Measurements from ENCODE around the gene TNRC6B. TPM values are rescaled to one million over a fixed set of nuclear protein-coding genes. Genes with fewer than 3 reads are reported as not detected.

TNRC6B gene
- total RNA-seq, 1 donor from 2014 or later: 38.2 TPM

DNA sequence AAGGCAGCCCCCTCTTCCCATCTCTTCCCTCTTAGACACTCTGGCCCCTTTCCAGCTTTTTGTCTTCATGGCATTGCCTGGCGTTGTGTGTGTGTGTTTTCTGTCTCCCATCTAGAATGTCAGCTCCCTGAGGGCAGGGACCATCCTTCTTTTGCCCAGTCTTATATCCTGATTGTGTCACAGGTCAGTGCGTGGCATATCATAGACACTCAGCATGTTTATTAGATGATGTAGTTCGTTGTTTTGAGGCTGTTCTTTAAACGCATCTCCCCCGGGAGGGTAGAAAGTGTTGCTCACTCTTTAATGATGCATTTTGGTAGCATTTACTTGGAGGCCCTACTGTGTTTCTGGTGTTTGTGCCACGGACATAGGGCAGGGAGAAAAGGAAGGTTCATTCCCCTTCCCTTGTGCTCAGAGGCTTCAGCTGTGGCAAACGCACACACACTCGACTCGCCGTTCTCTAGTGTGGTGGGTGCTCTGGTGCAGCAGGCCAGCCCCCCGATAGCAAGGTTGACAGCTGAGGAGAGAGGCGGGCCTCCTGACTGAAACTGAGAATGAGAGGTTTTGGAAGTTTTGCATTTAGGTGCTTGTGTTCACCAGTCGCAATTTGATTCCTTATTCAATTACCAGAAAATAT lies 60.2 kb downstream of the TNRC6B start:
- no peak for DNase-seq (ENCODE audit: extremely low read depth, low read depth, low spot score)

DNA sequence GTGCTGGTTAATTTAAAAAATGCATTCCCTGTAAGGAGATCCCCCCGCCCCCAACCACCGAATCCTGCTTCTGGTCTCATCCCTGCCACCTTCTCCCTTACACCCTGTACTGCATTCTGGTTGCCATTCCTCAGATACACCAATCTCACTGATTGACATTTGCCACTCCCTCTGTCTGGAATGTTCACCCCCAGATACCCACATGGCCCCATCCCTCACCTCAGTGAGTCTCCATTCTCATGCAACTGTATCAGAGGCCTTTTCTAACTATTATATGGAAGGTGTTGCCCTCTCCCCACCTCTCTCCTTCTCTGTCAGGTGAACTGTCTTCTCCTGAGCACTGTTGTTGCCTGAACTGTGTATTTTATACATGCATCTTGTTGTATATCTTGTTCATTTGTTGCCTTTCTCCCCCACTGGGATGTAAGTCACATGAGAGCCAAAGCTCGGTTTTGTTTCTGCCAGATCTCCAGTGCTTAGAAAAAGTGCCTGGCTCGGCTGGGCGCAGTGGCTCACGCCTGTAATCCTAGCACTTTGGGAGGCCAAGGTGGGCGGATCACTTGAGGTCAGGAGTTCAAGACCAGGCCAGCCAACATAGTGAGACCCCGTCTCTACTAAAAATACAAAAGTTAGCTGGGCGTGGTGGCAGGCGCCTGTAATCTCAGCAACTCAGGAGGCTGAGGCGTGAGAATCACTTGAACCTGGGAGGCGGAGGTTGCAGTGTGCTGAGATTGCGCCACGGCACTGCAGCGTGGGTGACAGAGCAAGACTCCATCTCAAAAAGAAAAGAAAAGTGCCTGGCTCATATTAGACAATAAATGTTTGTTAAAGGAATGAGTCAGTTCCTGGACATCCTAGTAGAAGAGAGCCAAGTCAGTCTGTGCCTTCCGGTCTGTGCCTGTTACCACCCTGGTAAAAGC lies 61.0 kb downstream of the TNRC6B start:
- DNase-seq (ENCODE audit: extremely low read depth, low read depth, low spot score): no peak

DNA sequence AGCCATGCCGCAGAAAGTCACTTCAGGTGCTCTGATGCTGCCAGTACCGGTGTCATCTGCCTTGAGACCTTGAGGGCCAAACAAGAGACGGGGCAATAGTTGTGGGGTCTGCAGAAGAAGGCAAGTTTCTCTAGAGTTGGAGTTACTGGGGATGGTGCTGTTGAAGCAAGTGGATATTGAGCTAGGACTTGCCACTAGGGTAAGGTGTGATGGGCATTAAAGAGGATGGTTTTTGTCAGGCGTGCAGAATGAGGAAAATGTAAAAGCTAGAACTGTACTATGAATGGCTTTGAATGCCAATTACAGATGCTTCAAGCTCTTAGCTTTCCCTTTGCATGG lies 61.6 kb downstream of the TNRC6B start:
- no peak for DNase-seq (ENCODE audit: extremely low read depth, low read depth, low spot score)

DNA sequence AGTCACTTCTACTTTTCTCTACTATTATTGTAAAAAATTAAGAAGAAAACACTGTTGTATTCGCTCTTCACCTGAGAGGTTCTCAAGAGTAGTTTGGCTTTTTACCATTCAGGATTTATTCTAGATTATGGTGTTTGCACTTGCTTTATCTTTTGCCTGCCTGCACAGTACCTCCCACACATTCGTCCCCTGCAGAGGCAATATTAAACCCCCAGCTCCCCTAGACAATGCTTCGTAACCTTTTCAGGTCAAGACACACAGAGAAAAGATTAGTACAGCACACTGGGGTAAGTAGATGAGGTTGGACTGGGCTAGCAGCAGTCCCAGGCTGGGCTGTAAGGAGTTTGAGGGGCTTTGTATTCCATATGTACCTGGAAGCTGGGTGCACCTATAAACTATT lies 62.4 kb downstream of the TNRC6B start:
- no peak for DNase-seq (ENCODE audit: extremely low read depth, low read depth, low spot score)

DNA sequence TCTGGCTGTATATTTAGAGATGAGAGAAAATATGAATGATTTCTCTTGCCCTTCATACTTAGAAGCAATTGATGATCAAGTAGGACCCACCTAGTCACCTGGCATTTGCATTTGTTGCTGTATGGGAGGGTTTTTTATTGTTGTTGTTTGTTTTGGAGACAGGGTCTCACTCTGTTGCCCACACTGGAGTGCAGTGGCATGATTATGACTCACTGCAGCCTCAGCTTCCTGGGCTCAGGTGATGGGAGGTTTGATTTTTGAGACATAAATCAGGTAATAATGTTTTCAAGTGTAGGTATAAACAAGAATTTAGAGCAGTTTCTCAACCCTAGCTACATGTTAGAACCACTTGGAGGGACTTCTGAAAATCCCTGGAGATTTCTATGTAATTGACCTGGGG lies 63.0 kb downstream of the TNRC6B start:
- DNase-seq (ENCODE audit: extremely low read depth, low read depth, low spot score): no peak

DNA sequence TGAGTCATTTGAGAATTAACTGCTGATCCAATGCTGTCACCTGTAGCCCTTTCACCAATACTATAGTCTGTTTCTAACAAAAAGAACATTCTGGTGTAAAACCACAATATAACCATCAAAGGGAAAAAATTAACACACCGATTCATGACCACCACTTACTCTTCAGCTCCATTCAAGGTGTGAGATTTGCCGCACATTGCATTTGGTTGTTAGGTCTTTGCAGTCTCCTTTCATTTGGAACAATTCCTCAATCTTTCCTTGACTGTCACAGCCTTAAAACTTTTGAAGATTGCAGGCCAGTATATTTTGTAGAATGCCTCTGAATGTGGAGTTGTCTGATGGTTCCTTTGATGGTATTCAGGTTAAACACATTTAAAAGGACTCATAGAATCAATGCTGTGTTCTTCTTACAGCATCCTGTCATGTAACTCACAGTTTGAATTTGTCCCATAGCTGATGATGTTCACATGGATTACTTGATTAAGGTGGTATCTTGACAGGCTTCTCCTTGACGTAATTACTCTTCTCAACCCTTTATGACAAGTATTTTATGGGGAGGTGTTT lies 63.6 kb downstream of the TNRC6B start:
- DNase-seq (ENCODE audit: extremely low read depth, low read depth, low spot score): no peak

DNA sequence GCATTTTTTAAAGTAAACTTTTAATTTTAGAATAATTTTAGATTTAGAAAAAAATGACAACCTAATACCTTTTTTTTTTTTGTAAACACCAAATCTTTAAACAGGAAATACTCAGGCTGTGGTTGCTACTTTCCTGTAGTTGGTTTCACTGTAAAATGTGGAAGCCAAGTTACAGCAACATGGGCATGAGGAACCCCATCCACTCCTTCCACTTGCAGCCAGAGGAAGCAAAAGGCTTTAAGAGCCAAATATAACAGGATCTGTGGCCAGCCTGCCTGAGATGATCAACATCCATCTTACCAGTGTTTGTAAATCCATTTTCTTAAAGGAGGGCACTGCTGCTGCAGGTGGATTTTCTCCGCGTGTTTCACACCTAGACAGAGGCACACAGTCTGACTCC lies 66.2 kb downstream of the TNRC6B start:
- DNase-seq (ENCODE audit: extremely low read depth, low read depth, low spot score): no peak

DNA sequence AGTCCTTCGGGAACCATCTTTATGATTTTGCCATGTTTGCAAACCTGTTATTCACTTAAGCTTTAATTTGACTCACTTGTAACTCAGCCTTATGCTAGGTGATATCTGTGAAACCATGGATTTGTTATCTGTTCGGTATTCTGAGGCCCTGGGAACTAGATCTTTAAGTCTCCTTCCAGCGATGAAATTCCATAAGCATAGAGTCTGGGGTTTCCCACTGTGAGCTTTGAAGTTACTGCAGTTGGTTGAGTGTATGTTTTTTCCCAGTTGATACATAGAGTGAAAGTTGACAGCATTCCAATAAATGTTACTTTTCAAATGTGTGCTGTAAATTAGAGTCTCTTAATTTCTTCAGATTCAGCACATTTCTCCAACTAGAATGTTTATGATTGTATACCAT lies 66.9 kb downstream of the TNRC6B start:
- DNase-seq (ENCODE audit: extremely low read depth, low read depth, low spot score): no peak

DNA sequence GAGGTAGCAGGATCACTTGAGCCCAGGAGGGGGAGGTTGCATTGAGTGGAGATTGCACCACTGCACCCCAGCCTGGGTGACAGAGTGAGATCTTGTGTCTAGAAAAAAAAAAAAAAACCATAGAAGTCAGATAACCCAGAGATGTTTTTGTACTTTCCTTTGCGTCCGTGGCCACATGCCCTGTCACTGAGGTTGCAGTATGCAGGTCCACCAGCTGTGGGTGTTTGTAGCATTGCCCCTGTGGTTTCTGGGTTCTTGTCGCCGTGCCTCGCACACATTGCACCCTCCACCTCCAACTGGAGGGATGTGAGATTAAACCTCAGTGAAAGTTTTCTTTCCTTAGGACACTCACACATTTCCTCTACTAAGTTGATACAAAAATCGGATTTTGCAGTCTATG lies 70.3 kb downstream of the TNRC6B start:
- no peak for DNase-seq (ENCODE audit: extremely low read depth, low read depth, low spot score)

DNA sequence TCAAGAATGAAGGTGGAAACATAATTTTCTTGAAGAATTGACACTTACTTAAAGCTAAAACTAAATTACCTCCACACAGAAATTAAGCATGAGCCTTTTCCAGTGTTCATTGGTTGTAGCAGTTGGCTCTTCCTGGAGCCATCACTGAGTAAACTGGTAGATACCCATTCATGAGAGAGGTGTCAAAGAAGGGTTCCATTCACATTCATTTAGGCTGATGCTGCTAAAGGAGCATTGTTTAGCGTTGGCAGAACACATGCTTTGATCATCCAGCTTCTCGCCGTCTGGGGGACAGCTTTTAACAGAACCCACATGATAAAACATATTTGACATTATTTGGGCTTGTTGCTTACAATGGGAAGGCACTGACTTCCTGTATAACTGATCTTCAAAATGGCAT lies 71.6 kb downstream of the TNRC6B start:
- no peak for DNase-seq (ENCODE audit: extremely low read depth, low read depth, low spot score)

DNA sequence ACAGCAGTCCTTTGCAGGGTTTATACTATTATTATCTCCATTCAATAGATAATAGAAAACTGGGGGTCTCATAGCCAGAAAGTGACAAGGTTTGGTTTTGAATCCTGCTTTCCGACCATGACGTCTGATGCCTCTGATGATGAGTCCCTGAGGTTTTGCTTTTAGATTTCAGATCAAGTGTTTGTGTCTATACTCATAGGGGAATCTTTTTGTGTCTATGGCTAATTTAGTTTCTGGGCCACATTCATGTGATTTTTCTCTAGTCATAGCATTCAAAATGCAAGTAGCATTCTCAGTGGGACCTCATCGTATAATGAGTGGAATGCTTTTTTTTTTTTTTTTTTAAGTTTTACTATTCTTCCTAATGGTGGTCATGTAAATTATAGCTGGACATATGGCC lies 72.9 kb downstream of the TNRC6B start:
- DNase-seq (ENCODE audit: extremely low read depth, low read depth, low spot score): no peak

DNA sequence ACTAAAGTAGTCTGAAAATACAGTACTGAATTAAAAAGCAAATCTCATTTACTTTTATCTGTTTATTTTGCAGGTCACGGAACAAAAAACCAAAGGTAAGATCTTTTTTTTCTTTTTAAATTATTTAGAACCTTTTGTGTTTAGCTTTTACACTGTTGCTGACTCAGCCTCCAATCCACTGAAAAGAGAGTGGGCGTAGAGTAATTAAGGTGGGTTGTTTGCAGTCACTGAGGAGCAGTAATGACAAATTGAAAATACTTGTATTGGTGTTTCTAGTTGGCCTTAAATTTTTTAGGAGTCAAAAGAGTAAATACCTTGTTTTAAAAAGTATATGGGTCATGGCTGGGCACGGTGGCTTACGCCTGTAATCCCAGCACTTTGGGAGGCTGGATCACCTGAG lies 73.4 kb downstream of the TNRC6B start:
- DNase-seq (ENCODE audit: extremely low read depth, low read depth, low spot score): no peak

DNA sequence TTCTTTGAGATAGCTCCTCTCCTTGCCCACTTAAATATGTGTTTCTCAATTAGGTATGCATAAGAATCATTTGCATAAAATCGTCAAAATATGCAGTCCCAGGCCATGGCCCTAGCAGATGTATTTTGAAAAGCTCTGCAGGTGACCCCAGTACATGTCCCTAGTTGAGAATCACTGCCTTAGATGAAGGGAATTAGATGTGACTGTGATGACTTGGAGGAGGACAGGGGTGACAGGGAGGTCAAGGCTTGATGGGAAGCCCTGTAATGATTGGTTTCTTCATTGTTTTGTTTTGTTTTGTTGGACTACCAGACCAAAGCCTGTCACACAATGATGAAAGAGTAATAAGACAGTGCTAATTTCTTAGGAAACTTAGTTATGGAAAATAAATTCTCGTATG lies 74.4 kb downstream of the TNRC6B start:
- DNase-seq (ENCODE audit: extremely low read depth, low read depth, low spot score): no peak

DNA sequence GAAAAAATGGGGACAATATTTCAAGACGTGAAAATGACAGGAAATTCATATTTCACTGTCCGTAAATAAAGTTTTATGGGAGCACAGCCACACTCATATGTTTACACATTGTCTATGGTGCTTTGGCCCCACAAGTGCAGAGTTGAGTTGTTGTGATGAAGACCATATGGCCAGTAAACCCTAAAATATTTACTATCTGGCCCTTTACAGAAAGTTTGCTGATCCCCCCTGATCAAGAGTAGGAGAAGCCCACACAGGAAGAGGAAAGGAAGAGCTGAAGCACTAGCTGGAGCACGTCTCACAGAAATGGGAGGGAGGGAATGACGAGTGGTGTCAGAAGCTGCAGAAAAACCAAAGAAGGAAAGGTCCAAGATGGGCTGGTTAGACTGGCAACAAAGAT lies 78.8 kb downstream of the TNRC6B start:
- DNase-seq (ENCODE audit: extremely low read depth, low read depth, low spot score): no peak

DNA sequence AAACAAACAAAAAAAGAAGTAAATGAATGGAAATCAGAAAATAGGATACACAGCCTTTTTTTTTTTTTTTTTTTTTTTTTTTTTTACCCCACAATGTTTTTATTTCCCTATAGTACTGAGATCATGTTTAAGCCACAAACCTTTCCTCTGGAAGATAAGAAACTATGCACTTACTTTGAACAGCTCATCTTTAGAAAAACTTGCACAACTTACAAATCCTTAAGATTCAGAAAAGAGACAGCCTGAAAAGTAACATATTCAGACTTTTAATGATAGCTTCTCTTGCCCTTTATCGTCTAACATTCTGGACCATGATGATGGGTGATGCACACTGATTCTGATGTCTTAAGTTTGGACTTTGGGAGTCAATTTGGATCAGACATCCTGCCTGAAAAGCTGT lies 80.3 kb downstream of the TNRC6B start:
- DNase-seq (ENCODE audit: extremely low read depth, low read depth, low spot score): no peak

DNA sequence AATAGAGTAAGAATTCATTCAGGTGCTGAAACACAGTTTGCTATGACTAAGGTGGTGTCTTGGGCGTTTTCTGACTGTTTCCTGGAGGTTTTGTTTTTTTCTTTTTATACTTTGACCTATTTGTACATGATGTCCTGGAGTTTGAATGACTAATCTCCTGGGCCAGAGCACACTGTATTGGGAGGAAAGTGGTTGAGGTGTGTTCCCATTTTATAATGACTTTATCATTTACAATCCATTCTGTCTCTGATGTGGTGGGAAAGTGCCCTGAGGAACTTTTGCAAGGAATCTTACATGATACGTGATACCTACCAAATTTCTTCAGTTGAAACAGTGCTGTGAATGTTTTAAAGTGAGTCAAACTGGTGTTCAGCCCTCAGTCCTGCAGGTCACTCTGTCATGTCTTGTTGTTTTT lies 80.8 kb downstream of the TNRC6B start:
- DNase-seq (ENCODE audit: extremely low read depth, low read depth, low spot score): no peak

DNA sequence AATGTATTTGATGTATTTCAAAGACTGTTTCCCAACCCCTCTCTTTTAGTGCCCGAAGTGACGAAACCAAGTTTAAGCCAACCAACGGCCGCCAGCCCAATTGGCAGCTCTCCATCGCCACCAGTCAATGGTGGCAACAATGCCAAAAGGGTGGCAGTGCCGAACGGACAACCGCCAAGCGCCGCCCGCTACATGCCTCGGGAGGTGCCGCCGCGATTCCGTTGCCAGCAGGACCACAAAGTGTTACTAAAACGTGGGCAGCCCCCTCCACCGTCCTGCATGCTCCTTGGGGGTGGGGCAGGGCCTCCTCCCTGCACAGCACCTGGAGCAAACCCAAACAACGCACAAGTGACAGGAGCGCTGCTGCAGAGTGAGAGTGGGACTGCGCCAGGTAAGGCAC lies 84.1 kb downstream of the TNRC6B start:
- DNase-seq (ENCODE audit: extremely low read depth, low read depth, low spot score): no peak

DNA sequence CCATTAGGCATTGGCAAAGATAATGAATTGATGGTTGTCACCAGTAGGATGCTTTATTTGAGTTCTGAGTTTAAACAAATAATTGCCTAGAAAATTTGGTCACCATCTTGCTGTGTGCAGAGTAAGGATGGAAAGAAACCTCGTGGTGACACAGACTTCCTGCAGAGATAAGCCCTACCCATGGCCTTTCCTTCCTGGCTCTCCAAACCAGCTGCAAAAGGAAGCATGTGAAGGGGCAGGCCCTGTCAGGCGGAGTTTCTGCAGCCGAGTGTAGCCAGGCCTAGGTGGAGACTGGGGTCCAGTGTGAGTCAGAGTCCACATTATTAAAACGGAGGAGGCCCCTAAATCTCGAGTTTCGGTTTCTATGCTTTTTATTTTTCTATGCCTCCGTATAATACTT lies 85.5 kb downstream of the TNRC6B start:
- DNase-seq (ENCODE audit: extremely low read depth, low read depth, low spot score): peak; percentile 42

DNA sequence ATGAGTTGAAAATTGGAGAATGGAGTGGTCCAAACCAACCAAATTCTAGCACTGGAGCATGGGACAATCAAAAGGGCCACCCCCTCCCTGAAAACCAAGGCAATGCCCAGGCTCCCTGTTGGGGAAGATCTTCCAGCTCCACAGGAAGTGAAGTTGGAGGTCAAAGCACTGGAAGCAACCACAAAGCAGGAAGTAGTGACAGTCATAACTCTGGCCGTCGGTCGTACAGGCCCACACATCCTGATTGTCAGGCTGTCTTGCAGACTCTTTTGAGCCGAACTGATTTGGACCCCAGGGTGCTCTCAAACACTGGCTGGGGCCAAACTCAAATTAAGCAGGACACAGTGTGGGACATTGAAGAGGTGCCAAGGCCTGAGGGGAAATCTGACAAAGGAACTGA lies 88.1 kb downstream of the TNRC6B start:
- DNase-seq (ENCODE audit: extremely low read depth, low read depth, low spot score): no peak

DNA sequence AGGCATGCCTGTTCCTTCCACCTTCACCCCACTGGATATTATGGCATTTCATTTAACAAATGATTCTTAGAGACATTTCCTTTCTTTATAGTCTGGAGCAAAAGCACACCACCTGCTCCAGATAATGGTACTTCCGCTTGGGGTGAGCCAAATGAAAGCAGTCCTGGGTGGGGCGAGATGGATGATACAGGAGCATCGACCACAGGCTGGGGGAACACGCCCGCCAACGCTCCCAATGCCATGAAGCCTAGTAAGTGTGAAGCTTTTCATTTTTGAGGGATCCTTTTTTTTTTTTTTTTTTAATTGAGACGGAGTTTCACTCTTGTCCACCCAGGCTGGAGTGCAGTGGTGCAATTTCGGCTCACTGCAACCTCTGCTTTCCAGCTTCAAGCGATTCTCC lies 92.3 kb downstream of the TNRC6B start:
- no peak for DNase-seq (ENCODE audit: extremely low read depth, low read depth, low spot score)

DNA sequence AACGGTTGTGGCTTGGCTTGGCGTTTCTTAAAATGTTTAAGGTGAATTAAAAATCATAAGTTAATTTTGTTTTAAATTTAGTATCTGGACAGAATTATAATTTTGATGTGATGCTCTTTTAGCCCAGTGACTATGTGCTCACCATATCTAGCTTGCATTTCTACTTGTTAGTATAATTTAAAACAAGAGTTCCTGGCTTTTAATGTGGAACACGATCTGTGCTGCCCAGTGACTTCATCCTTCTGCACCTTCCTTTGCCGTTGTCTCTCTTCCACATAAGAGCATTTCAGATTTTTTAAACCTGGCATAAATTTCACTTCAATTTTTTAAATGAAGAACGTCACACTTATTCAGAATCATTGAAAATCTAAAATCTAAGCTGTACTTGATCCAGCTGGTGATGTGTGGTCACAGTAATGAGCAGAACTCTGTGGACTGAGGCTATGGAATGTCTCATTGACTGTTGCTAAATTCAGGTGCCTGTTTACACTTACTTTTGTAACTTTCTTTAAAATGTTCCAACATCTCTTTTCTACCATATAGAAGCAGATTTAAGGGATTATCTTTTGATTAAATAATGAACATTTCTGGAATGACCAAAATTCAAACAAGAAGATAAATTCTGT lies 93.1 kb downstream of the TNRC6B start:
- no peak for DNase-seq (ENCODE audit: extremely low read depth, low read depth, low spot score)

DNA sequence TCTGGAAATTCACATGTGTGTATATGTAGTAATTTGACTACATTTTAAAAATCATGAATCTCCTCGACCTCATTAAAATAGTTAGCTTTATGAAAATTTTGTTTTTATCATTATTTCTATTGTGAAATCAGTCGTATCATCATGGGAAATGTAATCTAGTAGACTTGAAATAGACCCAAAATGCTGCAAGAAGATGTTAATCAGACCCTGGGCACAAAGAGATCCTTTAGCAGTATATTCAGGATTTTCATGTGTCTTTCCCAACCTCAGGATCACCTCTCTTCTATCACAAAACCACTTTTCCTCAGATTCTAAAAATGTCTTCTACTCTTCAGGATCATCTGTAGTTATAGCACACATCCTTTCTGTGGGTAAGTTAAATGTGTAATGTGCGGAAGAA lies 93.7 kb downstream of the TNRC6B start:
- DNase-seq (ENCODE audit: extremely low read depth, low read depth, low spot score): no peak
